Non-pigmented ciliary epithelial cell (primary cell): ENCODE measurements around the gene TES.
"Not testable (repeated sequence)": the region's sequence is repeated elsewhere in the genome, so short reads cannot be mapped to it uniquely, and the experiment has no call there.

Experiments used
- DNase-seq: peaks from one replicate; pipeline ENCODE4 v3.0.0-alpha.2; 2010; ENCODE audit warnings: low read depth

Gene TES

GRCh38 chr7:116290740-116291139 lies 80.4 kb downstream of the TES start:
- no peak for DNase-seq

GRCh38 chr7:116291937-116292336 lies 81.6 kb downstream of the TES start:
- no peak for DNase-seq

GRCh38 chr7:116292381-116292780 lies 82.0 kb downstream of the TES start:
- DNase-seq: no peak

GRCh38 chr7:116293139-116293538 lies 82.8 kb downstream of the TES start:
- no peak for DNase-seq

GRCh38 chr7:116293633-116294032 lies 83.3 kb downstream of the TES start:
- DNase-seq: no peak

GRCh38 chr7:116295903-116296302 lies 85.6 kb downstream of the TES start:
- DNase-seq: not testable (repeated sequence)

GRCh38 chr7:116298055-116298454 lies 87.7 kb downstream of the TES start:
- no peak for DNase-seq

- DNase-seq: no peak
Observed at GRCh38 chr7:116298576-116298975, 88.2 kb downstream of the TES start.

GRCh38 chr7:116305485-116306408 lies 95.4 kb downstream of the TES start:
- no peak for DNase-seq

GRCh38 chr7:116306409-116307048 lies 96.2 kb downstream of the TES start:
- DNase-seq: no peak

GRCh38 chr7:116307253-116307652 lies 96.9 kb downstream of the TES start:
- no peak for DNase-seq
